NCI-H82 treated with DMSO at 0.1 percent for 48 hours (cell line): ENCODE data around the gene STOML1.

ENCODE experiments used
- DNase-seq: peaks from one replicate; lab custom pipeline; 2025; ENCODE audit not compliant: unreplicated experiment; lab: John Stamatoyannopoulos, UW

Gene STOML1

GRCh38 chr15:74022706-74023470, 30.8 kb upstream of the STOML1 start:
- no peak for DNase-seq

GRCh38 chr15:74019734-74020133, 27.6 kb upstream of the STOML1 start:
- no peak for DNase-seq

- DNase-seq, result no peak
These were observed 21.3 kb upstream of the STOML1 start for GRCh38 chr15:74013374-74013894.

- DNase-seq, result no peak
These were observed 19.5 kb upstream of the STOML1 start for GRCh38 chr15:74011610-74012009.

- DNase-seq, result no peak
These were observed 18.9 kb upstream of the STOML1 start for GRCh38 chr15:74010929-74011540.

- DNase-seq, result no peak
These were observed 16.8 kb upstream of the STOML1 start for GRCh38 chr15:74008901-74009300.

GRCh38 chr15:74007820-74008371, 15.8 kb upstream of the STOML1 start:
- DNase-seq, result no peak

- no peak for DNase-seq
These were observed 14.9 kb upstream of the STOML1 start for GRCh38 chr15:74006774-74007639.

- no peak for DNase-seq
These were observed 5.9 kb upstream of the STOML1 start for GRCh38 chr15:73997986-73998385.

- no peak for DNase-seq
These were observed 4.8 kb upstream of the STOML1 start for GRCh38 chr15:73996939-73997338.

- no peak for DNase-seq
These were observed 4.2 kb upstream of the STOML1 start for GRCh38 chr15:73996267-73996666.

- DNase-seq, result no peak
These were observed 3.0 kb upstream of the STOML1 start for GRCh38 chr15:73994912-73995622.

GRCh38 chr15:73994413-73994883, 2.4 kb upstream of the STOML1 start, which contains the start of gene PML:
Gene PML (plus strand): TSS chr15:73994716. CDS start chr15:73994813, 97 bp downstream.
- DNase-seq, result peak; percentile 91

- peak; percentile 11 for DNase-seq
These were observed 1.3 kb upstream of the STOML1 start for GRCh38 chr15:73993211-73993994.

- DNase-seq, result peak; percentile 1
These were observed 451 bp upstream of the STOML1 start for GRCh38 chr15:73992594-73992898.

GRCh38 chr15:73991260-73991659, 835 bp downstream of the STOML1 start:
- no peak for DNase-seq

- no peak for DNase-seq
These were observed 1.7 kb downstream of the STOML1 start for GRCh38 chr15:73990250-73991005.

- DNase-seq, result no peak
These were observed 2.9 kb downstream of the STOML1 start for GRCh38 chr15:73989001-73989798.
